PC-3 (cell line): ENCODE data around the gene RAET1E. TPM values are rescaled to one million over a fixed set of nuclear protein-coding genes. Genes with fewer than 3 reads are reported as not detected.

Experiments
- ATAC-seq: fragments of 200-7000 bp; cut with Tn5 transposase; 2 replicates; pipeline ENCODE4 v1.9.1; 2020; ENCODE audit warnings: mild to moderate bottlenecking, moderate library complexity
- BruUV-seq: library from RNA; stranded (reverse); fragments of 400-500 nt; replicated peaks from 2 replicates; lab custom pipeline; 2021; lab: Mats Ljungman, UMichigan
- CTCF ChIA-PET: fragments of 300-600 bp; sonication (Branson Sonifier 250); formaldehyde crosslinking; loops from one replicate; lab custom pipeline; 2022; ENCODE audit warnings: antibody characterized with exemption; lab: Charles Lee
- POLR2A ChIA-PET: fragments of 300-600 bp; sonication (Branson Sonifier 250); formaldehyde crosslinking; loops from one replicate; lab custom pipeline; 2022; ENCODE audit warnings: antibody characterized with exemption; ENCODE audit not compliant: unreplicated experiment; lab: Charles Lee
- DNase-seq: peaks from one replicate; pipeline ENCODE4 v3.0.0-alpha.2; 2015
- H2AFZ ChIP-seq: fragments of 300-600 bp; sonication (generic); 2 replicates; pipeline ENCODE4 v1.6.0; 2016; ENCODE audit warnings: antibody characterized with exemption, low read length
- H3F3A ChIP-seq: fragments of 300-600 bp; sonication (generic); one replicate; pipeline ENCODE4 v1.6.0; 2017; ENCODE audit warnings: antibody characterized with exemption, low read length, control low read depth, mild to moderate bottlenecking; ENCODE audit not compliant: unreplicated experiment
- H3K27ac ChIP-seq: fragments of 300-600 bp; sonication (generic); 2 replicates; pipeline ENCODE4 v1.5.1; 2016; ENCODE audit warnings: mild to moderate bottlenecking, low read length
- H3K27me3 ChIP-seq: fragments of 300-600 bp; sonication (generic); 2 replicates; pipeline ENCODE4 v1.6.1; 2016; ENCODE audit warnings: low read length, mixed read lengths
- H3K36me3 ChIP-seq: fragments of 300-600 bp; sonication (generic); 2 replicates; pipeline ENCODE4 v1.6.1; 2016; ENCODE audit warnings: low read depth, mixed run types, low read length, mixed read lengths
- H3K4me1 ChIP-seq: fragments of 300-600 bp; sonication (generic); 2 replicates; pipeline ENCODE4 v1.5.1; 2016; ENCODE audit warnings: low read length; ENCODE audit not compliant: insufficient read depth
- H3K4me2 ChIP-seq: fragments of 300-600 bp; sonication (generic); 2 replicates; pipeline ENCODE4 v1.6.0; 2016; ENCODE audit warnings: low read length
- H3K4me3 ChIP-seq: fragments of 300-600 bp; sonication (generic); 2 replicates; pipeline ENCODE4 v1.5.1; 2016; ENCODE audit warnings: mild to moderate bottlenecking, low read length, mixed read lengths
- H3K79me2 ChIP-seq: fragments of 300-600 bp; sonication (generic); 2 replicates; pipeline ENCODE4 v1.6.1; 2017; ENCODE audit warnings: low read length, mixed read lengths
- H3K9ac ChIP-seq: fragments of 300-600 bp; sonication (generic); 2 replicates; pipeline ENCODE4 v1.6.0; 2016; ENCODE audit warnings: mild to moderate bottlenecking, low read length
- H3K9me2 ChIP-seq: fragments of 300-600 bp; sonication (generic); replicated peaks from 2 replicates; pipeline ENCODE4 v1.6.1; 2016; ENCODE audit warnings: mixed run types, low read length, mixed read lengths
- H3K9me3 ChIP-seq: fragments of 300-600 bp; sonication (generic); 2 replicates; pipeline ENCODE4 v1.6.1; 2016; ENCODE audit warnings: low read length, mixed read lengths
- H4K20me1 ChIP-seq: fragments of 300-600 bp; sonication (generic); 2 replicates; pipeline ENCODE4 v1.6.1; 2016; ENCODE audit warnings: low read length, mixed read lengths
- EZH2 ChIP-seq: fragments of 300-600 bp; sonication (generic); IDR thresholded peaks from one replicate; pipeline ENCODE4 v1.6.1; 2017; ENCODE audit warnings: antibody characterized with exemption, mild to moderate bottlenecking, low read length; ENCODE audit not compliant: unreplicated experiment
- EZH2phosphoT487 ChIP-seq: fragments of 300-600 bp; sonication (generic); IDR thresholded peaks from 2 replicates; pipeline ENCODE4 v1.6.1; 2018; ENCODE audit warnings: mild to moderate bottlenecking, antibody characterized with exemption, low read length, borderline replicate concordance
- intact Hi-C: fragments of 100-400 bp; cut with micrococcal nuclease; formaldehyde crosslinking; loops from 2 replicates; pipeline ENCODE4 v1.9.0; 2023
- total RNA-seq: library from RNA; depleted of rRNA; stranded (reverse); fragments of >200 nt; gene quantifications from 2 replicates; pipeline ENCODE4 v1.2.3, GENCODE V29; 2014
- TF ChIP-seq, protein P1 (sequence below): fragments of 300-600 bp; sonication (generic); conservative IDR thresholded peaks from 2 replicates; pipeline ENCODE4 v1.5.1; 2017; ENCODE audit warnings: antibody characterized with exemption, low read depth, mild to moderate bottlenecking, low read length

RAET1E gene
- total RNA-seq, 1 experiment from 2014 or later: 0.40 TPM

GRCh38 chr6:149939909-149940671, 42.2 kb upstream of the RAET1E start:
- DNase-seq (no peak), ATAC-seq (no peak)
- H3K4me1 ChIP-seq: peaks cover 12% of the 10 kb centered on the region; the same call in 1 of the 2 replicates
- no peaks in the 10 kb centered on the region for H3K79me2 ChIP-seq
- no peaks in the 10 kb centered on the region for H3K9me3 ChIP-seq
- ChIA-PET POLR2A (no interaction called here), CTCF (no interaction called here)
- no peaks in the 10 kb centered on the region for H3K27me3 ChIP-seq
- no peaks in the 10 kb centered on the region for H3K9me2 ChIP-seq
- H3K9ac ChIP-seq: no peak overlapping the region
- no peak overlapping the region for H2AFZ ChIP-seq
- no TSS peak for BruUV-seq
- H4K20me1 ChIP-seq: no peaks in the 10 kb centered on the region
- no peak overlapping the region for H3K27ac ChIP-seq
- no peak overlapping the region for H3K4me2 ChIP-seq
- no peaks in the 10 kb centered on the region for H3F3A ChIP-seq
- H3K4me3 ChIP-seq: no peak overlapping the region
- intact Hi-C loops: no loop called here
- TF ChIP-seq EZH2 (no peak), EZH2phosphoT487 (no peak)
- TF ChIP-seq, protein P1, sequence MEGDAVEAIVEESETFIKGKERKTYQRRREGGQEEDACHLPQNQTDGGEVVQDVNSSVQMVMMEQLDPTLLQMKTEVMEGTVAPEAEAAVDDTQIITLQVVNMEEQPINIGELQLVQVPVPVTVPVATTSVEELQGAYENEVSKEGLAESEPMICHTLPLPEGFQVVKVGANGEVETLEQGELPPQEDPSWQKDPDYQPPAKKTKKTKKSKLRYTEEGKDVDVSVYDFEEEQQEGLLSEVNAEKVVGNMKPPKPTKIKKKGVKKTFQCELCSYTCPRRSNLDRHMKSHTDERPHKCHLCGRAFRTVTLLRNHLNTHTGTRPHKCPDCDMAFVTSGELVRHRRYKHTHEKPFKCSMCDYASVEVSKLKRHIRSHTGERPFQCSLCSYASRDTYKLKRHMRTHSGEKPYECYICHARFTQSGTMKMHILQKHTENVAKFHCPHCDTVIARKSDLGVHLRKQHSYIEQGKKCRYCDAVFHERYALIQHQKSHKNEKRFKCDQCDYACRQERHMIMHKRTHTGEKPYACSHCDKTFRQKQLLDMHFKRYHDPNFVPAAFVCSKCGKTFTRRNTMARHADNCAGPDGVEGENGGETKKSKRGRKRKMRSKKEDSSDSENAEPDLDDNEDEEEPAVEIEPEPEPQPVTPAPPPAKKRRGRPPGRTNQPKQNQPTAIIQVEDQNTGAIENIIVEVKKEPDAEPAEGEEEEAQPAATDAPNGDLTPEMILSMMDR: no peak
- no peaks in the 10 kb centered on the region for H3K36me3 ChIP-seq

- Histone ChIP-seq H3K4me2 (peak overlapping the region; percentile 98), H3K36me3 (no peaks in the 10 kb centered on the region), H4K20me1 (no peaks in the 10 kb centered on the region), H3K9me3 (no peaks in the 10 kb centered on the region), H3K9me2 (no peaks in the 10 kb centered on the region), H3K27me3 (no peaks in the 10 kb centered on the region), H2AFZ (peak overlapping the region; percentile 92; the same call in 1 of the 2 replicates), H3K4me1 (peaks cover 18% of the 10 kb centered on the region; the same call in 1 of the 2 replicates), H3K4me3 (peak overlapping the region; percentile 80), H3F3A (no peaks in the 10 kb centered on the region), H3K9ac (no peak overlapping the region), H3K27ac (no peak overlapping the region), H3K79me2 (no peaks in the 10 kb centered on the region)
- POLR2A ChIA-PET: no interaction called here
- no peak for DNase-seq
- TF ChIP-seq EZH2phosphoT487: no peak
- no peak for TF ChIP-seq EZH2
- TF ChIP-seq, protein P1: no peak
- CTCF ChIA-PET: no interaction called here
- intact Hi-C loops: no loop called here
- ATAC-seq: no peak
- no TSS peak for BruUV-seq
Measured at GRCh38 chr6:149939356-149939648, 41.4 kb upstream of the RAET1E start.
